Activated CD8-positive, alpha-beta T cell treated with anti-CD3 and anti-CD28 coated beads for 36 hours (primary cell): Measurements from ENCODE around the gene C11orf71. TPM values are rescaled to one million over a fixed set of nuclear protein-coding genes. Genes with fewer than 3 reads are reported as not detected.

Experiments
- ATAC-seq: fragments of 200-7000 bp; cut with Tn5 transposase; one replicate; pipeline ENCODE4 v1.10.0; 2021; ENCODE audit warnings: mild to moderate bottlenecking, moderate library complexity
- CTCF ChIA-PET: fragments of 350-600 bp; sonication (Branson Sonifier 250); formaldehyde crosslinking; loops from one replicate; lab custom pipeline; 2021; ENCODE audit warnings: antibody characterized with exemption; lab: Charles Lee
- POLR2A ChIA-PET: fragments of 350-600 bp; sonication (Branson Sonifier 250); formaldehyde crosslinking; loops from one replicate; lab custom pipeline; 2021; ENCODE audit warnings: antibody characterized with exemption; lab: Charles Lee
- DNase-seq: peaks from one replicate; pipeline ENCODE4 v3.0.0-alpha.2; 2020
- H3K27ac Mint-ChIP-seq: one replicate; pipeline ENCODE4 v1.8.0; 2021; ENCODE audit warnings: mild to moderate bottlenecking, mixed read lengths
- H3K27me3 Mint-ChIP-seq: one replicate; pipeline ENCODE4 v1.8.0; 2021; ENCODE audit warnings: mixed read lengths
- H3K36me3 Mint-ChIP-seq: one replicate; pipeline ENCODE4 v1.8.0; 2021; ENCODE audit warnings: low read depth, mixed read lengths
- H3K4me1 Mint-ChIP-seq: one replicate; pipeline ENCODE4 v1.8.0; 2021; ENCODE audit warnings: low read depth, mixed read lengths
- H3K4me3 Mint-ChIP-seq: one replicate; pipeline ENCODE4 v1.8.0; 2021; ENCODE audit warnings: mild to moderate bottlenecking, moderate library complexity, mixed read lengths
- H3K9me3 Mint-ChIP-seq: one replicate; pipeline ENCODE4 v1.8.0; 2021; ENCODE audit warnings: mixed read lengths
- intact Hi-C: fragments of 100-400 bp; cut with micrococcal nuclease; formaldehyde crosslinking; loops from one replicate; pipeline ENCODE4 v1.10.0; 2022
- total RNA-seq, 2 experiments: library from RNA; stranded (reverse); gene quantifications; one replicate each; pipeline ENCODE4 v1.2.3, GENCODE V29; 2021
- TF ChIP-seq, protein P1 (sequence below): fragments of 200-600 bp; IDR thresholded peaks from one replicate; pipeline ENCODE4 v1.8.0; 2022; ENCODE audit warnings: antibody characterized with exemption, mild to moderate bottlenecking

C11orf71 gene
- total RNA-seq, 2 experiments from 2014 or later, result 6.4 to 6.6 TPM

GRCh38 chr11:114377612-114378267 lies 22.6 kb downstream of the C11orf71 start:
- CTCF ChIA-PET, result no interaction called here
- peaks cover 4% of the 10 kb centered on the region for H3K9me3 Mint-ChIP-seq

GRCh38 chr11:114375052-114375451 lies 25.3 kb downstream of the C11orf71 start:
- intact Hi-C loops, result no loop called here
- CTCF ChIA-PET, result interaction anchor here (2.4 kb wide), 1 partner anchor 28 kb away, joined by 9 read pairs; no protein-coding TSS in a partner anchor
- Mint-ChIP-seq H3K9me3 (no peaks in the 10 kb centered on the region), H3K27me3 (peaks cover 1% of the 10 kb centered on the region), H3K4me3 (no peak overlapping the region), H3K27ac (no peak overlapping the region), H3K36me3 (no peaks in the 10 kb centered on the region), H3K4me1 (no peaks in the 10 kb centered on the region)
- POLR2A ChIA-PET, result interaction anchor here (1.6 kb wide), 1 partner anchor 19 kb away, joined by 3 read pairs; no protein-coding TSS in a partner anchor
- DNase-seq (no peak), ATAC-seq (no peak)
- TF ChIP-seq, protein P1, sequence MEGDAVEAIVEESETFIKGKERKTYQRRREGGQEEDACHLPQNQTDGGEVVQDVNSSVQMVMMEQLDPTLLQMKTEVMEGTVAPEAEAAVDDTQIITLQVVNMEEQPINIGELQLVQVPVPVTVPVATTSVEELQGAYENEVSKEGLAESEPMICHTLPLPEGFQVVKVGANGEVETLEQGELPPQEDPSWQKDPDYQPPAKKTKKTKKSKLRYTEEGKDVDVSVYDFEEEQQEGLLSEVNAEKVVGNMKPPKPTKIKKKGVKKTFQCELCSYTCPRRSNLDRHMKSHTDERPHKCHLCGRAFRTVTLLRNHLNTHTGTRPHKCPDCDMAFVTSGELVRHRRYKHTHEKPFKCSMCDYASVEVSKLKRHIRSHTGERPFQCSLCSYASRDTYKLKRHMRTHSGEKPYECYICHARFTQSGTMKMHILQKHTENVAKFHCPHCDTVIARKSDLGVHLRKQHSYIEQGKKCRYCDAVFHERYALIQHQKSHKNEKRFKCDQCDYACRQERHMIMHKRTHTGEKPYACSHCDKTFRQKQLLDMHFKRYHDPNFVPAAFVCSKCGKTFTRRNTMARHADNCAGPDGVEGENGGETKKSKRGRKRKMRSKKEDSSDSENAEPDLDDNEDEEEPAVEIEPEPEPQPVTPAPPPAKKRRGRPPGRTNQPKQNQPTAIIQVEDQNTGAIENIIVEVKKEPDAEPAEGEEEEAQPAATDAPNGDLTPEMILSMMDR, result no peak

More at GRCh38 chr11:114377612-114378267, 22.6 kb downstream of the C11orf71 start:
- Mint-ChIP-seq H3K4me3 (no peak overlapping the region), H3K27ac (no peak overlapping the region), H3K4me1 (peaks cover 6% of the 10 kb centered on the region), H3K36me3 (no peaks in the 10 kb centered on the region), H3K27me3 (no peaks in the 10 kb centered on the region)
- no peak for DNase-seq
- TF ChIP-seq, protein P1, result no peak
- intact Hi-C loops, result no loop called here
- POLR2A ChIA-PET, result no interaction called here
- no peak for ATAC-seq

DNA sequence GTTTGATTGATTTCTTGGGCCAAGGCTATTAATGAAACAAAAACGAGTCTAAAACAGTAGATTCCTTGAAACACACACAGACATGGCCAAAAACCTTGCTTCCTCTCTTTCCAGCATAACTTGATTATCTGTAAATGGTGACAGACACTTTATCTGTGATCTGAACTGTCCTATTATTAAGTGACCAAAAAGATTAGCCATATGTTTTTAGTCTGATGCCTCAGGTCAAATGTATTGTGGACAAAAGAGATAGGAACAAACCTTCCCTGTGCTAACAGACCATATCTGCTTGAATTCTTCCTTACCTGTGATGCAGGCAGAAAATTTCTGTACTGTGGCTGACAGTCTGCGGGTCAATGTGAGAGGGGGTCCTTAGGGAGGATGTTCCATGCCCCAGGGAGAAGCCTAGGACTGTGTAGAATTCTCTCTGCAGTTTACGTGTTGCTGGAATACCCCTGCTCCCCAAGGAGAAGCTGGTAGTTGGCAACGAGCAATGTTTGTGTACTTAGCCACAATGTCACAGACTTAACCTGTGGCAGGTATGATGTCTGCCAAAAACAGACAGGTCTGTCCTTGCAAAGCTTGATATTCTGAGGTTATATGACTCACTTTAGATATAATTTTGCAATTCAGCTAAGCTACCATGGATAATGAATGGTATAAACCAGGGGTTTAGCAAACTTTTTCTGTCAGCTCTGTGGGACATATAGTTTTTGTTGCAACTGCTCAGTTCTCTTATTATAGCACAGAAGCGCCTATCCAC lies 31.2 kb downstream of the C11orf71 start:
- no peaks in the 10 kb centered on the region for H3K36me3 Mint-ChIP-seq

DNA sequence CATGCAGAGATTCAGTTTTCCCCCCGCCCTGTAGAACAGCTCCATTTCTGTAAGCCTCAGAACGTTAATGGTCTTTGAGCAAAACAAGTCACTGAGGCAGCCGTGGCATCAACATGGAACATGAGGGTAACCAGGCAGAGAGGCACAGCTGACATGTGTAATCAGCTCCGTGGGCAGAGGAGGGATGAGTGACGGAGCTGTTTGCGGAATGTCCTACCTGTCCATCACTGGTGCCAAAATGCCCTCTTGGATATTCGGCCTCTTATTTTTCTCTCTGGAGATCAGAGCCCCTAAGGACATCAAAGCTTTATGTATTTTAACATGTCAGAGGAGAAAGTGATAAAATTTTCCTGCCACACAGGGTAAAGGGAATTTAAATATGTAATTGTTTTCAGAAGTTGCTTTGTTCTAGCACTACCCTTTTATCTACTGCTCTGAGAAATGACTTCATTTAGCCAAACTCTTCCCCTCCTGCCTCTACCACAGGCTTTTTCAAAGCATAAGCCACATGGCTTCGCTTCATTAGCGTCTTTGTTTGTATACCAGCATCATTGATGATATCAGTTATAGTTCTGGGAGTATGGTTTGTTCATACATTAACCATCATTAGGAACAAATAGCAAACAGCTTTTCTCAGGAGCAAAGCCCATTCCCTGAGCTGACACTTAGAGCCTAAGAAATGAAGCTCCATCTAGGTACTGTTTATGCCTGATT lies 32.9 kb downstream of the C11orf71 start:
- H3K27ac Mint-ChIP-seq, result no peak overlapping the region
- ChIA-PET CTCF (interaction anchor here (1.0 kb wide), 1 partner anchor 9 kb away, joined by 3 read pairs; no protein-coding TSS in a partner anchor), POLR2A (no interaction called here)
- peaks cover 11% of the 10 kb centered on the region for H3K27me3 Mint-ChIP-seq
- no peaks in the 10 kb centered on the region for H3K36me3 Mint-ChIP-seq
- DNase-seq (no peak), ATAC-seq (no peak)
- TF ChIP-seq, protein P1, result no peak
- intact Hi-C loops, result no loop called here
- no peak overlapping the region for H3K4me3 Mint-ChIP-seq
- no peaks in the 10 kb centered on the region for H3K4me1 Mint-ChIP-seq
- no peaks in the 10 kb centered on the region for H3K9me3 Mint-ChIP-seq

More for the DNA sequence above, 31.2 kb downstream of the C11orf71 start:
- Mint-ChIP-seq H3K4me3 (no peak overlapping the region), H3K9me3 (no peaks in the 10 kb centered on the region), H3K27me3 (peaks cover 11% of the 10 kb centered on the region), H3K27ac (no peak overlapping the region), H3K4me1 (no peaks in the 10 kb centered on the region)
- POLR2A ChIA-PET, result no interaction called here
- no peak for ATAC-seq
- CTCF ChIA-PET, result interaction anchor here (0.9 to 1.6 kb wide), 2 partner anchors 10 to 28 kb away, joined by 3 to 5 read pairs; no protein-coding TSS in a partner anchor
- no peak for DNase-seq
- TF ChIP-seq, protein P1, result no peak
- intact Hi-C loops, result no loop called here
